ENCODE measurements around the gene TRPM6.

TRPM6 gene

DNA sequence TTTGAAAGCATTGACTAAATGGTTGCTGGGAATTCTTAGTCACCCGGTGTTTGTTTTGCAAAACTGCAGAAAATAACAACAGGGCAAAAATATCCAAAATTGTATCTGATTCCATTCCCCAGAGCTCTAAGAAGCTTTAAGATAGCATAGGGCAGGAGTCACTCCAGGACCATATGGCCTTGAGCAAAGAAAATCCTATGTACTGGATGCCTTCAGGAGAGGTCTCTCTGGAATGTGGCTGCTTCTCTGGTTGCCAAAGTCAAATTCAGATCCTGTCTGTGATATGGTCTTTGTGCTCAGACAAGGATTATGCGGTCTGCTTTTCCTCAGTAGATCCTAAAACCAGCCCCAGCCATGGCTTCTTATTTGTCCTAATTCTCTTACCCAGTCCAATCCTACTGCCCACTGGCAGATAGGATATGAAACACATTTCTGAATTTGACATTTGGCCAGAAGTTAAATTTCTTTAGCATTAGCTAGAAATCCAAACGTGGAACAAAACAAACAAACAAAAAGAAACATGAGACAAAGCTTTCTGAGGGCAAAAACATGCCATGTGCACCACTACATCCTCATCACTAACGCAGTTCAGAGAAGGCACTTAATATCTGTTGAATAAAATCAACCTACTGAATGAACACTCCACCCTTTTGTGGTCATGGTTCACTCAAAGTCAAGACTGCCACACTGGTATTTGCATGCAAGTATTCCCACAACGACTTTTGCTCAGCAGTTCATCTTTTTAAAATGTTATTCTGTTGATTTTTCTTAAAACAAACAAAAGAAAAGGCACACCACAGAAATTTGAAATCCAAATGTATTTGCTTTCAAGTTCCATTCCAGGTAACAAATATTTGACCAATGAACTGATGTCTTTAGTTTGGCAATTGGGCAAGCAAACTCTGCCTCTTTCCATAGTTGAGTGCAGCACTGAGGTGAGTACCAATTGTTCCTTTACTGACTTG, 165.7 kb downstream of the TRPM6 start:
- no peak for DNase-seq (ENCODE audit: low spot score)

GRCh38 chr9:74719306-74719705, 168.4 kb downstream of the TRPM6 start:
- no peak for DNase-seq (ENCODE audit: low spot score)

DNA sequence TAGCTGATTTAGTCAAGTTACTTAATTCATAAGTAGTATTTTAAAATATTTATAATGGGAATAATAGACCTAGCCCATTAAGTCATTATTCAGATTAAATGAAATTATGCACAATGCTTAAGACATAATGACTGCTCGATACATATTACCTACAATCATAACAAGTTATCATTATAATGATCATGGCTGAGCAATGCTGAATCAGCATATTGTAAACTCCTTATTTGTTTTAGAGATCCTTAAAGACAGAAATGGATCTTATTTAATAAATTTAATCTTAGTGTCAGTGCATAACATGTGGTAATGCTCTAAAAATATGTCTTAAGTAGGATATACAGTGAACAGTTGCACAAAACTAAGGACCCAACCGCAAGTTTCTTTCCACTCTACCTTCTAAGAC, 169.0 kb downstream of the TRPM6 start:
- no peak for DNase-seq (ENCODE audit: low spot score)

- DNase-seq (ENCODE audit: low spot score): no peak
Measured at GRCh38 chr9:74711341-74711740, 176.4 kb downstream of the TRPM6 start.

- no peak for DNase-seq (ENCODE audit: low spot score)
Measured at GRCh38 chr9:74697535-74697934, 190.2 kb downstream of the TRPM6 start.

- DNase-seq (ENCODE audit: low spot score): no peak
Measured at GRCh38 chr9:74696520-74696919, 191.2 kb downstream of the TRPM6 start.

- DNase-seq (ENCODE audit: low spot score): no peak
Measured at GRCh38 chr9:74691058-74691457, 196.7 kb downstream of the TRPM6 start.

DNA sequence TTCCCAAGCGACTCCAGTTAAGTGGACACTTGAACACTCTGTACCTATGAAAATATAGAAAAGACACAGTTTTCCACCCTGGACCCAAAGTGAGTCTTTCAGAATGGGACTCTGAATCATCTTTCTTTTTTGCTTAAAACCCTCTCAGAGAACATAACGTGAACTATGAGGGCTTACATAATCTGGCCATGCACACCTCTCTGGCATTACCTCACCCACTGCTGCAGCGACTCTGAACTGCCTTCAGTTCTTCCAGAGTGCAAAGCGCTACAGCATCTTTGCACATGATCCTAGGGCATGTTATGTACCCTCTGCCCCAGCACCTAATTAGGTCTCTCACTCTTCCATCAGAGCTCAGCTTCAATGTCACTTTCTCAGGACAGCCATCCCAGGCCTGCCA, 204.4 kb downstream of the TRPM6 start:
- no peak for DNase-seq (ENCODE audit: low spot score)

DNA sequence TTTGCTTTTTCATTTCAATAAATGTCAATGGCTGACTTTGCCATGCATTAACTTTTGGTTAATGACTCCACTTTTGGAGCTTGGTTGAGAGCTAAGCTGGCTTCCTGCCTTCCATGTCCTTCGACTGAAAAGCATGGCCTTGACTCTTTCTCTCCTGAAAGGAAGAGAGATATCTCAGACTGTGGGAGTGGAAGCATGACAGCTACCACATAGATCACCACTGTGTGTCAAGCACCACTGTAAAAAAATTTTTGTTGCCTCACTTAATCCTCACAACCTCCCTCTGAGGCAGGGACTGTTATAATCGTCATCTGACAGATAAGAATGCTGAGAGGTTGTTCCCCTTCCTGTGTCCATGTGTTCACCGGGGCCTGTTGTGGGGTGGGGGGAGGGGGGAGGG, 205.8 kb downstream of the TRPM6 start:
- no peak for DNase-seq (ENCODE audit: low spot score)

DNA sequence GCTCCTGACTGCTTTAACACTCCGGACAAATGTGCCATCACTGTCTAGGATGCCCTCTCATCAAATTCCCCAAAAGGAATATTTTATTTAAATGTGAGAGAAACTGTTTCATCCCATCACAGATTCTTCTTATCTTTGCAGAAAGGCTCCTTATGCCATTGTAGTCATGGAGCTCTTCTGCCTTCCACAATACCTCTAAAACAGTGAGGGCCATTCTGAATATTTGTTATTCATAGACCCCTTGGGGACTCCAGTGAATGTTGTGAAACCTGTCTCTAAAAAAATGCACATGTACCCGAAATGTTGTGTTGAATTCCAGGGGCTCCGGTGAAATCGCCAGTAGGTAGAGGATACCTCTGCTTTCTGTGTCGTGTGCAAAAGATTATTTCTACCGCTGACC, 213.6 kb downstream of the TRPM6 start:
- no peak for DNase-seq (ENCODE audit: low spot score)

All from left forelimb (tissue), 1 donor.